IMR-90 (cell line): ENCODE measurements around the gene CABCOCO1. TPM values are rescaled to one million over a fixed set of nuclear protein-coding genes. Genes with fewer than 3 reads are reported as not detected.

ENCODE experiments used
- ATAC-seq: fragments of 200-7000 bp; cut with Tn5 transposase; 2 replicates; pipeline ENCODE4 v1.9.1; 2020; ENCODE audit warnings: low read depth, mild to moderate bottlenecking, moderate library complexity
- BruUV-seq: library from RNA; stranded (reverse); fragments of 400-500 nt; replicated peaks from 2 replicates; lab custom pipeline; 2021; lab: Mats Ljungman, UMichigan
- CTCF ChIA-PET: fragments of 300-600 bp; formaldehyde crosslinking; extraction: SDS; loops from one replicate; lab custom pipeline; 2021; ENCODE audit warnings: antibody characterized with exemption; lab: Yijun Ruan, JAX
- POLR2A ChIA-PET: fragments of 300-600 bp; sonication (Branson Sonifier 250); formaldehyde crosslinking; loops from one replicate; lab custom pipeline; 2022; ENCODE audit warnings: antibody characterized with exemption; ENCODE audit not compliant: unreplicated experiment; lab: Charles Lee
- DNase-seq: peaks from one replicate; pipeline ENCODE4 v3.0.0; 2013
- H2AFZ ChIP-seq: replicated peaks from 2 replicates; pipeline ENCODE3; 2013; ENCODE audit warnings: low read length, mild to moderate bottlenecking; ENCODE audit not compliant: poor library complexity
- H2AK5ac ChIP-seq: 2 replicates; pipeline ENCODE4 v1.6.1; 2013; ENCODE audit warnings: low read depth, low read length, inconsistent platforms
- H2AK9ac ChIP-seq: replicated peaks from 2 replicates; pipeline ENCODE3; 2013; ENCODE audit warnings: mild to moderate bottlenecking, low read depth, low read length, moderate library complexity; ENCODE audit not compliant: poor library complexity
- H2BK120ac ChIP-seq: 2 replicates; pipeline ENCODE4 v1.6.1; 2013; ENCODE audit warnings: low read depth, low read length, inconsistent platforms
- H2BK15ac ChIP-seq: 3 replicates; pipeline ENCODE4 v1.6.1; 2013; ENCODE audit warnings: low read depth, low read length, inconsistent platforms
- H2BK20ac ChIP-seq: 2 replicates; pipeline ENCODE4 v1.6.1; 2013; ENCODE audit warnings: low read depth, mild to moderate bottlenecking, inconsistent platforms, low read length, moderate library complexity
- H2BK5ac ChIP-seq: 2 replicates; pipeline ENCODE4 v1.6.1; 2013; ENCODE audit warnings: mild to moderate bottlenecking, low read depth, low read length, inconsistent platforms; ENCODE audit not compliant: poor library complexity, severe bottlenecking
- H3K14ac ChIP-seq: replicated peaks from 2 replicates; pipeline ENCODE4 v1.6.1; 2013; ENCODE audit warnings: low read depth, low read length, inconsistent platforms
- H3K18ac ChIP-seq: 2 replicates; pipeline ENCODE4 v1.6.1; 2013; ENCODE audit warnings: low read depth, low read length, control low read depth
- H3K23ac ChIP-seq: 2 replicates; pipeline ENCODE4 v1.6.1; 2013; ENCODE audit warnings: low read depth, low read length, inconsistent platforms
- H3K27ac ChIP-seq: 2 replicates; pipeline ENCODE4 v1.5.1; 2013; ENCODE audit warnings: mild to moderate bottlenecking, control low read depth, low read length; ENCODE audit not compliant: insufficient read depth
- H3K27me3 ChIP-seq: 2 replicates; pipeline ENCODE4 v1.6.1; 2013; ENCODE audit warnings: low read length; ENCODE audit not compliant: control insufficient read depth, insufficient read depth
- H3K36me3 ChIP-seq: 2 replicates; pipeline ENCODE4 v1.6.1; 2013; ENCODE audit warnings: low read length, mixed read lengths; ENCODE audit not compliant: control insufficient read depth, insufficient read depth
- H3K4ac ChIP-seq: 2 replicates; pipeline ENCODE4 v1.6.1; 2013; ENCODE audit warnings: low read depth, low read length, inconsistent platforms
- H3K4me1 ChIP-seq: 2 replicates; pipeline ENCODE4 v1.6.1; 2013; ENCODE audit warnings: low read length, mixed read lengths; ENCODE audit not compliant: control insufficient read depth, insufficient read depth
- H3K4me2 ChIP-seq: 2 replicates; pipeline ENCODE4 v1.6.1; 2013; ENCODE audit warnings: low read depth, mild to moderate bottlenecking, control low read depth, low read length, moderate library complexity
- H3K4me3 ChIP-seq: 2 replicates; pipeline ENCODE4 v1.5.1; 2013; ENCODE audit warnings: low read depth, mild to moderate bottlenecking, control low read depth, low read length, moderate library complexity; ENCODE audit not compliant: insufficient read depth
- H3K56ac ChIP-seq: 2 replicates; pipeline ENCODE4 v1.6.1; 2013; ENCODE audit warnings: low read length, inconsistent platforms; ENCODE audit not compliant: insufficient read depth; ENCODE audit errors: extremely low read depth
- H3K79me1 ChIP-seq, 2 experiments: 2 replicates each; pipeline ENCODE4 v1.6.1; 2013; ENCODE audit warnings: low read length in 2 of 2, inconsistent platforms in 1 of 2, low read depth in 1 of 2
- H3K9ac ChIP-seq: 2 replicates; pipeline ENCODE4 v1.6.1; 2013; ENCODE audit warnings: low read depth, low read length, control low read depth
- H3K9me1 ChIP-seq: 2 replicates; pipeline ENCODE4 v1.6.1; 2013; ENCODE audit warnings: low read length, inconsistent platforms; ENCODE audit not compliant: insufficient read depth
- H3K9me3 ChIP-seq: 2 replicates; pipeline ENCODE4 v1.6.1; 2013; ENCODE audit warnings: low read length; ENCODE audit not compliant: control insufficient read depth, insufficient read depth
- H4K20me1 ChIP-seq: 2 replicates; pipeline ENCODE4 v1.6.1; 2013; ENCODE audit warnings: low read length, inconsistent platforms; ENCODE audit not compliant: insufficient read depth
- H4K5ac ChIP-seq: 2 replicates; pipeline ENCODE4 v1.6.1; 2013; ENCODE audit warnings: mild to moderate bottlenecking, low read depth, low read length, control low read depth
- H4K8ac ChIP-seq, 2 experiments: 2 replicates each; pipeline ENCODE4 v1.6.1; 2013; ENCODE audit warnings: low read depth in 2 of 2, low read length in 2 of 2, control low read depth in 1 of 2, inconsistent platforms in 1 of 2
- H4K91ac ChIP-seq: 2 replicates; pipeline ENCODE4 v1.6.1; 2013; ENCODE audit warnings: low read depth, low read length, inconsistent platforms; ENCODE audit not compliant: insufficient read depth
- MAZ ChIP-seq: IDR thresholded peaks from 2 replicates; pipeline ENCODE4 v1.6.1; 2012; ENCODE audit warnings: low read depth, mild to moderate bottlenecking, low read length, improper control_type of control experiment, moderate library complexity, borderline replicate concordance
- MXI1 ChIP-seq: IDR thresholded peaks from 2 replicates; pipeline ENCODE4 v1.6.1; 2012; ENCODE audit warnings: low read depth, mild to moderate bottlenecking, low read length, moderate library complexity, borderline replicate concordance
- NFE2L2 ChIP-seq: fragments of 150-350 bp; IDR thresholded peaks from 2 replicates; pipeline ENCODE4 v1.6.1; 2016; ENCODE audit warnings: low read depth, mild to moderate bottlenecking, low read length
- RCOR1 ChIP-seq: IDR thresholded peaks from 2 replicates; pipeline ENCODE4 v1.6.1; 2012; ENCODE audit warnings: mild to moderate bottlenecking, low read length, improper control_type of control experiment; ENCODE audit not compliant: insufficient replicate concordance
- WGBS, 2 experiments: methylation state at CpG; one replicate each; pipeline versions ENCODE4 v1.1.5 to v1.1.7; 2013; ENCODE audit warnings: missing lambda C conversion rate in 2 of 2; ENCODE audit not compliant: insufficient read length in 1 of 2; ENCODE audit errors: extremely low coverage in 2 of 2; 5-methylcytosine and 5-hydroxymethylcytosine counted together
- dilution Hi-C: fragments of 300-500 bp; cut with HindIII; formaldehyde crosslinking; loops from one replicate; pipeline ENCODE4 v1.14.3; 2018; ENCODE audit warnings: low sequenced_read_pairs; ENCODE audit not compliant: unreplicated experiment
- in situ Hi-C: fragments of 300-500 bp; cut with MboI; formaldehyde crosslinking; loops from 3 replicates; pipeline ENCODE4 v1.14.3; 2019; ENCODE audit warnings: low sequenced_read_pairs, inconsistent platforms, mixed read lengths
- intact Hi-C: fragments of 100-400 bp; cut with micrococcal nuclease; formaldehyde crosslinking; loops from 2 replicates; pipeline ENCODE4 v1.10.0; 2022
- polyA plus RNA-seq, 3 experiments: library from polyadenylated mRNA; depleted of rRNA; stranded (reverse); fragments of >200 nt; gene quantifications; 2 replicates each; pipeline ENCODE4 v1.2.3, GENCODE V29; 2012; ENCODE audit warnings: low replicate concordance in 1 of 3
- total RNA-seq: library from RNA; depleted of rRNA; stranded (reverse); fragments of >200 nt; gene quantifications from 2 replicates; pipeline ENCODE4 v1.2.3, GENCODE V29; 2012
- TF ChIP-seq, protein P1 (sequence below): fragments of 150-350 bp; IDR thresholded peaks from 2 replicates; pipeline ENCODE4 v1.6.1; 2016; ENCODE audit warnings: low read depth, mild to moderate bottlenecking, low read length, moderate library complexity, borderline replicate concordance
- TF ChIP-seq, protein P2 (sequence below): conservative IDR thresholded peaks from 2 replicates; pipeline ENCODE4 v1.5.1; 2012; ENCODE audit warnings: mild to moderate bottlenecking, low read depth, low read length, improper control_type of control experiment

The CABCOCO1 gene
- total and polyA plus RNA-seq, 2 of the 4 experiments (the other 2 are of a cell fraction), result 0.18 to 0.31 TPM

DNA sequence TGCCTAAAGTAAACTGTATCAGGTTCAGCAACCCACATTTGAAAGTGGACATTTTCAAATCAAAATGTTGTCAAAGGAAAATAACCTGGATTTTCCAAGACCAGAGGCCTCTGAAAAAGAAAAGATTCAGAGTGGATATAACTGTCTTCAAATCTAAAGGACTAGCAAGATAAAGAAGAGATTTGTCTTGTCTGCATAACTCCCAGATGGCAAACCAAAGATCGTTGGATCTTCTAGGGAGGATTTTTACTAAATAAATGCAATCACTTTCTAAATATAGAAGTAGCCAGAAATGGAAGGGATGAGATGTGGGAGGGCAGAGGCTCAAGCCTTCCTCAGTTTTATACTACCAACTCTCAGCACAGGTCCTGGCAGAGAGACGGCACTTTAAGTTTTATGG is 39.0 kb downstream of the CABCOCO1 start:
- intact Hi-C loops, result no loop called here
- BruUV-seq, result no TSS peak
- peak; percentile 1 for DNase-seq

More for the DNA sequence above, 39.0 kb downstream of the CABCOCO1 start:
- Histone ChIP-seq H3K9me1 (no peaks in the 10 kb centered on the region), H2AK5ac (no peak overlapping the region), H2AK9ac (no peak overlapping the region), H3K4me2 (no peak overlapping the region), H3K9me3 (no peaks in the 10 kb centered on the region), H3K27ac (no peak overlapping the region), H4K91ac (no peak overlapping the region), H2BK15ac (no peak overlapping the region), H4K5ac (no peak overlapping the region; the same call in 1 of the 2 replicates), H2BK120ac (no peak overlapping the region), H3K9ac (no peak overlapping the region), H3K23ac (no peak overlapping the region), H3K56ac (no peak overlapping the region), H3K27me3 (no peaks in the 10 kb centered on the region), H2BK20ac (no peak overlapping the region; the same call in 1 of the 2 replicates), H3K4me1 (no peaks in the 10 kb centered on the region), H4K20me1 (no peaks in the 10 kb centered on the region), H4K8ac (no peak overlapping the region), H3K4me3 (no peak overlapping the region), H3K36me3 (no peaks in the 10 kb centered on the region), H3K18ac (no peak overlapping the region; the same call in 1 of the 2 replicates), H3K79me1 (no peaks in the 10 kb centered on the region), H3K14ac (no peak overlapping the region), H3K4ac (no peak overlapping the region), H2BK5ac (no peak overlapping the region), H2AFZ (no peak overlapping the region)
- POLR2A ChIA-PET, result no interaction called here
- WGBS, 2 experiments, result no CpG with 5 or more reads among the region's 2 CpGs
- no peak for ATAC-seq
- in situ Hi-C loops (no loop called here), dilution Hi-C loops (no loop called here)
- CTCF ChIA-PET, result no interaction called here
- no peak for TF ChIP-seq NFE2L2
- TF ChIP-seq MAZ, result no peak
- no peak for TF ChIP-seq MXI1
- TF ChIP-seq, protein P1, sequence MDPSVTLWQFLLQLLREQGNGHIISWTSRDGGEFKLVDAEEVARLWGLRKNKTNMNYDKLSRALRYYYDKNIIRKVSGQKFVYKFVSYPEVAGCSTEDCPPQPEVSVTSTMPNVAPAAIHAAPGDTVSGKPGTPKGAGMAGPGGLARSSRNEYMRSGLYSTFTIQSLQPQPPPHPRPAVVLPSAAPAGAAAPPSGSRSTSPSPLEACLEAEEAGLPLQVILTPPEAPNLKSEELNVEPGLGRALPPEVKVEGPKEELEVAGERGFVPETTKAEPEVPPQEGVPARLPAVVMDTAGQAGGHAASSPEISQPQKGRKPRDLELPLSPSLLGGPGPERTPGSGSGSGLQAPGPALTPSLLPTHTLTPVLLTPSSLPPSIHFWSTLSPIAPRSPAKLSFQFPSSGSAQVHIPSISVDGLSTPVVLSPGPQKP, result no peak
- TF ChIP-seq, protein P2, sequence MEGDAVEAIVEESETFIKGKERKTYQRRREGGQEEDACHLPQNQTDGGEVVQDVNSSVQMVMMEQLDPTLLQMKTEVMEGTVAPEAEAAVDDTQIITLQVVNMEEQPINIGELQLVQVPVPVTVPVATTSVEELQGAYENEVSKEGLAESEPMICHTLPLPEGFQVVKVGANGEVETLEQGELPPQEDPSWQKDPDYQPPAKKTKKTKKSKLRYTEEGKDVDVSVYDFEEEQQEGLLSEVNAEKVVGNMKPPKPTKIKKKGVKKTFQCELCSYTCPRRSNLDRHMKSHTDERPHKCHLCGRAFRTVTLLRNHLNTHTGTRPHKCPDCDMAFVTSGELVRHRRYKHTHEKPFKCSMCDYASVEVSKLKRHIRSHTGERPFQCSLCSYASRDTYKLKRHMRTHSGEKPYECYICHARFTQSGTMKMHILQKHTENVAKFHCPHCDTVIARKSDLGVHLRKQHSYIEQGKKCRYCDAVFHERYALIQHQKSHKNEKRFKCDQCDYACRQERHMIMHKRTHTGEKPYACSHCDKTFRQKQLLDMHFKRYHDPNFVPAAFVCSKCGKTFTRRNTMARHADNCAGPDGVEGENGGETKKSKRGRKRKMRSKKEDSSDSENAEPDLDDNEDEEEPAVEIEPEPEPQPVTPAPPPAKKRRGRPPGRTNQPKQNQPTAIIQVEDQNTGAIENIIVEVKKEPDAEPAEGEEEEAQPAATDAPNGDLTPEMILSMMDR, result no peak
- no peak for TF ChIP-seq RCOR1
